MG63 (cell line): ENCODE data around the gene ATN1. TPM values are rescaled to one million over a fixed set of nuclear protein-coding genes. Genes with fewer than 3 reads are reported as not detected.

Source experiments
- DNase-seq: peaks from one replicate; pipeline ENCODE4 v3.0.0-alpha.2; 2020
- H3K27me3 ChIP-seq: fragments of 250-450 bp; sonication (Bioruptor Pico); 2 replicates; pipeline ENCODE4 v1.5.1; 2020; ENCODE audit warnings: mild to moderate bottlenecking, moderate library complexity
- H3K36me3 ChIP-seq: fragments of 250-450 bp; sonication (Bioruptor Pico); 2 replicates; pipeline ENCODE4 v1.5.1; 2020; ENCODE audit warnings: mild to moderate bottlenecking, moderate library complexity
- H3K4me3 ChIP-seq: fragments of 250-450 bp; sonication (Bioruptor Pico); 2 replicates; pipeline ENCODE4 v1.5.1; 2020; ENCODE audit warnings: mild to moderate bottlenecking, moderate library complexity
- H3K9me3 ChIP-seq: fragments of 250-450 bp; sonication (Bioruptor Pico); 2 replicates; pipeline ENCODE4 v1.5.1; 2020; ENCODE audit warnings: mild to moderate bottlenecking, moderate library complexity
- total RNA-seq: library from RNA; depleted of rRNA; stranded (reverse); fragments of >200 nt; shearing (Covaris generic); gene quantifications from 2 replicates; pipeline ENCODE4 v1.2.3, GENCODE V29; 2014; ENCODE audit warnings: low replicate concordance

ATN1 gene
- total RNA-seq, 1 experiment from 2014 or later = 2.8 TPM

DNA sequence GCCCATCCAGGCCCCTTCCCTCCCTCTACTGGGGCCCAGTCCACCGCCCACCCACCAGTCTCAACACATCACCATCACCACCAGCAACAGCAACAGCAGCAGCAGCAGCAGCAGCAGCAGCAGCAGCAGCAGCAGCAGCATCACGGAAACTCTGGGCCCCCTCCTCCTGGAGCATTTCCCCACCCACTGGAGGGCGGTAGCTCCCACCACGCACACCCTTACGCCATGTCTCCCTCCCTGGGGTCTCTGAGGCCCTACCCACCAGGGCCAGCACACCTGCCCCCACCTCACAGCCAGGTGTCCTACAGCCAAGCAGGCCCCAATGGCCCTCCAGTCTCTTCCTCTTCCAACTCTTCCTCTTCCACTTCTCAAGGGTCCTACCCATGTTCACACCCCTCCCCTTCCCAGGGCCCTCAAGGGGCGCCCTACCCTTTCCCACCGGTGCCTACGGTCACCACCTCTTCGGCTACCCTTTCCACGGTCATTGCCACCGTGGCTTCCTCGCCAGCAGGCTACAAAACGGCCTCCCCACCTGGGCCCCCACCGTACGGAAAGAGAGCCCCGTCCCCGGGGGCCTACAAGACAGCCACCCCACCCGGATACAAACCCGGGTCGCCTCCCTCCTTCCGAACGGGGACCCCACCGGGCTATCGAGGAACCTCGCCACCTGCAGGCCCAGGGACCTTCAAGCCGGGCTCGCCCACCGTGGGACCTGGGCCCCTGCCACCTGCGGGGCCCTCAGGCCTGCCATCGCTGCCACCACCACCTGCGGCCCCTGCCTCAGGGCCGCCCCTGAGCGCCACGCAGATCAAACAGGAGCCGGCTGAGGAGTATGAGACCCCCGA lies 9.1 kb downstream of the ATN1 start:
- H3K9me3 ChIP-seq = no peaks in the 10 kb centered on the region
- DNase-seq = no peak
- peaks cover 86% of the 10 kb centered on the region for H3K36me3 ChIP-seq
- no peaks in the 10 kb centered on the region for H3K27me3 ChIP-seq
- peak overlapping the region; percentile 52 for H3K4me3 ChIP-seq

DNA sequence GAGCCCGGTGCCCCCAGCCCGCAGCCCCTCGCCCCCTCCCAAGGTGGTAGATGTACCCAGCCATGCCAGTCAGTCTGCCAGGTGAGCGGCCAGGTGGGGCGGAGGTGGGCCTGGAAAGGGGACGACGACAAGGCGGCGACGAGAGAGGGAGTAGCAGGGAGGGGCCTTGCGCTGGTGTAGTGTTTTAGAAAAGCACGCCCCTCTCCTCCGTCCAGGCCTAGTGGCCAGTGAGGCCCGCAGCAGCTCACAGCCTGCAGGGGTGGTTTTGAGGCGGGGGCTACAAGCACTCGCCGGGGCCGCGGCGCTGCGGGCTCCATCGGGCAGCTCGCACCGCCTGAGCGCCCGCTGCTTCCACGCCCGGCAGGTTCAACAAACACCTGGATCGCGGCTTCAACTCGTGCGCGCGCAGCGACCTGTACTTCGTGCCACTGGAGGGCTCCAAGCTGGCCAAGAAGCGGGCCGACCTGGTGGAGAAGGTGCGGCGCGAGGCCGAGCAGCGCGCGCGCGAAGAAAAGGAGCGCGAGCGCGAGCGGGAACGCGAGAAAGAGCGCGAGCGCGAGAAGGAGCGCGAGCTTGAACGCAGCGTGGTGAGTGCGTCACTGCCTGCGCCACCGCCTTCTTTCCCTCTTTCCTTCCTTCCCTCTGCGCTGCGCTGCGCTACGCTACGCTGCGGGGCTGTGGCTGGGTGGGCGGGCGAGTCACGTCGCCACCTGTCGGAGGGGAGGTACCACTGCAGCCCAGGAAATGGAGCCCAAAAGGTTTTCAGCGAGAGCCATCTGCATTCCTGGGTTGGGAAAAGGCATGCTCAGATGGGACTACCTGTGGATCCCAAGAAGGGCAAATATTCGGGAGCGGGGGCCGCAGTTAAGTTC lies 10.0 kb downstream of the ATN1 start:
- H3K4me3 ChIP-seq = peak overlapping the region; percentile 52
- H3K9me3 ChIP-seq = no peaks in the 10 kb centered on the region
- peak; percentile 89 for DNase-seq
- peaks cover 84% of the 10 kb centered on the region for H3K36me3 ChIP-seq
- no peaks in the 10 kb centered on the region for H3K27me3 ChIP-seq

DNA sequence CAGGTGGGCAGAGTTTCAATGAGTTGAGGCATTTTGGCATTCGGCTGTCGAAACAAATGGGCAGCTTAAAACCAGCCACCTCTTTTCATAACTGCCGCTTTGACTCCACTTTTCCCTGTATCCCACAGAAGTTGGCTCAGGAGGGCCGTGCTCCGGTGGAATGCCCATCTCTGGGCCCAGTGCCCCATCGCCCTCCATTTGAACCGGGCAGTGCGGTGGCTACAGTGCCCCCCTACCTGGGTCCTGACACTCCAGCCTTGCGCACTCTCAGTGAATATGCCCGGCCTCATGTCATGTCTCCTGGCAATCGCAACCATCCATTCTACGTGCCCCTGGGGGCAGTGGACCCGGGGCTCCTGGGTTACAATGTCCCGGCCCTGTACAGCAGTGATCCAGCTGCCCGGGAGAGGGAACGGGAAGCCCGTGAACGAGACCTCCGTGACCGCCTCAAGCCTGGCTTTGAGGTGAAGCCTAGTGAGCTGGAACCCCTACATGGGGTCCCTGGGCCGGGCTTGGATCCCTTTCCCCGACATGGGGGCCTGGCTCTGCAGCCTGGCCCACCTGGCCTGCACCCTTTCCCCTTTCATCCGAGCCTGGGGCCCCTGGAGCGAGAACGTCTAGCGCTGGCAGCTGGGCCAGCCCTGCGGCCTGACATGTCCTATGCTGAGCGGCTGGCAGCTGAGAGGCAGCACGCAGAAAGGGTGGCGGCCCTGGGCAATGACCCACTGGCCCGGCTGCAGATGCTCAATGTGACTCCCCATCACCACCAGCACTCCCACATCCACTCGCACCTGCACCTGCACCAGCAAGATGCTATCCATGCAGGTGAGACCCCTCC lies 10.8 kb downstream of the ATN1 start:
- Histone ChIP-seq H3K27me3 (no peaks in the 10 kb centered on the region), H3K9me3 (no peaks in the 10 kb centered on the region), H3K36me3 (peaks cover 76% of the 10 kb centered on the region), H3K4me3 (peak overlapping the region; percentile 52)
- no peak for DNase-seq

DNA sequence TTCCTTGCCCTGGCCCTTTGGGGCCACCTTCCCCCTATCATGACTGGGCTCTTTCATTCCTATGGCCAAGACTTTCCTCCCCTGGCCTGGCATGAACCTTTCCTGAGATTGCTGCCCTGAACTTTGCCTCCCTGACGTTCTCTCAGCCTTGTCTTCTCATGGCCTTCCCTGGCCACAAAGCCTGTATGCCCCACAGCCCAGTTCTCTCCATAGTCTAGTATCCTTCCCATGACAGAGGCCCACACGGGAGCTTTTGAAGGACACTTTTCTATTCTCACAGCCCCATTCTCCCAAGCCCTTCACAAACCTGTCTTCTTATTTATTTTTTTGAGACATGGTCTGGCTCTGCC lies 11.4 kb downstream of the ATN1 start:
- no peak overlapping the region for H3K4me3 ChIP-seq
- no peaks in the 10 kb centered on the region for H3K9me3 ChIP-seq
- H3K27me3 ChIP-seq = no peaks in the 10 kb centered on the region
- DNase-seq = no peak
- H3K36me3 ChIP-seq = peaks cover 70% of the 10 kb centered on the region

DNA sequence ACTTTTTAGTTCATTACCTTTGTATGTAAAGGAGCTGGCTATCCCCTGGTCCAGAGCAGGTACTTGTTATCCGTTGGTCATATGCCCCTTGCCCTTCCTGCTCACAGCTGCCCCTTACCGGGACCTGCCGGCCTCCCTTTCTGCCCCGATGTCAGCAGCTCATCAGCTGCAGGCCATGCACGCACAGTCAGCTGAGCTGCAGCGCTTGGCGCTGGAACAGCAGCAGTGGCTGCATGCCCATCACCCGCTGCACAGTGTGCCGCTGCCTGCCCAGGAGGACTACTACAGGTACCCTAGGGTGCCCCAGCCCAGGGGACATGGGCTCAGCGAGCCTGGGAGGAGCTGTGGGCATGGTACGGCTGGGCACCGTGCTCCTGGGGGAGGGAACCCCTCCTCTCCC lies 13.5 kb downstream of the ATN1 start:
- Histone ChIP-seq H3K27me3 (no peaks in the 10 kb centered on the region), H3K4me3 (no peak overlapping the region), H3K9me3 (no peaks in the 10 kb centered on the region), H3K36me3 (peaks cover 54% of the 10 kb centered on the region)
- DNase-seq = no peak

DNA sequence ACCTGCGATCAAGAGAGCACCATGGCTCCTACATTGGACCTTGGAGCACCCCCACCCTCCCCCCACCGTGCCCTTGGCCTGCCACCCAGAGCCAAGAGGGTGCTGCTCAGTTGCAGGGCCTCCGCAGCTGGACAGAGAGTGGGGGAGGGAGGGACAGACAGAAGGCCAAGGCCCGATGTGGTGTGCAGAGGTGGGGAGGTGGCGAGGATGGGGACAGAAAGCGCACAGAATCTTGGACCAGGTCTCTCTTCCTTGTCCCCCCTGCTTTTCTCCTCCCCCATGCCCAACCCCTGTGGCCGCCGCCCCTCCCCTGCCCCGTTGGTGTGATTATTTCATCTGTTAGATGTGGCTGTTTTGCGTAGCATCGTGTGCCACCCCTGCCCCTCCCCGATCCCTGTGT lies 14.0 kb downstream of the ATN1 start:
- DNase-seq = no peak
- Histone ChIP-seq H3K27me3 (no peaks in the 10 kb centered on the region), H3K36me3 (peaks cover 49% of the 10 kb centered on the region), H3K9me3 (no peaks in the 10 kb centered on the region), H3K4me3 (no peak overlapping the region)

DNA sequence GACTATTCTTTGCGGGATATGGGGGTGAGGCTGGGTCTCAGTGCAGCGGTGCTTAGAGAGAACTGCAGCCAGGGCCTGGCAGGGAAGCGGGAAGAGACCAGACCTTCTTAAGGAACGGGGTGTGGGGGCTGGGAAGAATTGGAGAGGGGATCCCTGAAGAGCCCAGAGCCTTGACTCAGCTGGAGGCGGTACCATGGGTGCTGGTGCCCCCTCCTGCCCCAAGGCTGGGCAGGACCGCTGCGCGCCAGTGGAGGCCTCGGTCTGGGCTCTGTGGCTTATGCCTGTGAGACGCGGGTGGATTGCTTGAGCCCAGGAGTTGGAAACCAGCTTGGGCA lies 14.5 kb downstream of the ATN1 start:
- H3K4me3 ChIP-seq = no peak overlapping the region
- H3K9me3 ChIP-seq = no peaks in the 10 kb centered on the region
- H3K27me3 ChIP-seq = no peaks in the 10 kb centered on the region
- peaks cover 45% of the 10 kb centered on the region for H3K36me3 ChIP-seq
- peak; percentile 36 for DNase-seq

DNA sequence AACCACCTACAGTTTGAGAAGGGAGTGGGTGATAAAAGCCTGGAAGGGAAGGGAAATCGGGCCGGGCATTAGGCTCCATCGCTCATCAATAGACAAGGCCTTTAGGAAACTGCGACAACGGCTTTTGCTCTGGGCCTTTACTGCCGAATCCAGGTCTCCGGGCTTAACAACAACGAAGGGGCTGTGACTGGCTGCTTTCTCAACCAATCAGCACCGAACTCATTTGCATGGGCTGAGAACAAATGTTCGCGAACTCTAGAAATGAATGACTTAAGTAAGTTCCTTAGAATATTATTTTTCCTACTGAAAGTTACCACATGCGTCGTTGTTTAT lies 15.6 kb downstream of the ATN1 start:
- H3K4me3 ChIP-seq = peak overlapping the region; percentile 65
- peak; percentile 85 for DNase-seq
- H3K9me3 ChIP-seq = no peaks in the 10 kb centered on the region
- H3K36me3 ChIP-seq = peaks cover 40% of the 10 kb centered on the region
- H3K27me3 ChIP-seq = no peaks in the 10 kb centered on the region

DNA sequence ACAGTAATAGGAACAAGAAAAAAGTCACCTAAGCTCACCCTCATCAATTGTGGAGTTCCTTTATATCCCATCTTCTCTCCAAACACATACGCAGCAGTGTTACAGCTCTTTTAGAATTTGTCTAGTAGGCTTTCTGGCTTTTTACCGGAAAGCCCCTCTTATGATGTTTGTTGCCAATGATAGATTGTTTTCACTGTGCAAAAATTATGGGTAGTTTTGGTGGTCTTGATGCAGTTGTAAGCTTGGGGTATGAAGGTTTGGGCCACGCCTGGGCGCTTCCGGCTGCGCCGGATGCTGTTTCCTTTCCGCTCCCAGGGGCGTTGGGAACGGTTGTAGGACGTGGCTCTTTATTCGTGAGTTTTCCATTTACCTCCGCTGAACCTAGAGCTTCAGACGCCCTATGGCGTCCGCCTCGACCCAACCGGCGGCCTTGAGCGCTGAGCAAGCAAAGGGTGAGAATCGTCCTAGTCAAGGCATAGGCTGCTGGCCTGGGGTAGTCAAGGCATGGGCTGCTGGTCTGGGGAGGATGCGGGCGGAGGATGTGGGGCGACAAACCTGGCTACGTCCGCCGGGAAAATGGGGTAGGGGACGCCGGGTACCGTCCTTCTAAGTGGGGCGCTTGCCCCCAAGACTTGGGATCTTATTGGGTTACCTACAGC lies 16.1 kb downstream of the ATN1 start, which contains the start of the genes C12orf57 and RNU7-1:
TSS of gene C12orf57 (plus strand) at position 301 of the 659 bp plus-strand sequence. CDS start at position 401, 100 bp downstream.
TSS of gene RNU7-1 (plus strand) at position 95 of the 659 bp plus-strand sequence.
- Histone ChIP-seq H3K36me3 (peaks cover 35% of the 10 kb centered on the region), H3K27me3 (no peaks in the 10 kb centered on the region), H3K9me3 (no peaks in the 10 kb centered on the region), H3K4me3 (peak within 1 kb of the TSS; percentile 65)
- peak; percentile 84 for DNase-seq

DNA sequence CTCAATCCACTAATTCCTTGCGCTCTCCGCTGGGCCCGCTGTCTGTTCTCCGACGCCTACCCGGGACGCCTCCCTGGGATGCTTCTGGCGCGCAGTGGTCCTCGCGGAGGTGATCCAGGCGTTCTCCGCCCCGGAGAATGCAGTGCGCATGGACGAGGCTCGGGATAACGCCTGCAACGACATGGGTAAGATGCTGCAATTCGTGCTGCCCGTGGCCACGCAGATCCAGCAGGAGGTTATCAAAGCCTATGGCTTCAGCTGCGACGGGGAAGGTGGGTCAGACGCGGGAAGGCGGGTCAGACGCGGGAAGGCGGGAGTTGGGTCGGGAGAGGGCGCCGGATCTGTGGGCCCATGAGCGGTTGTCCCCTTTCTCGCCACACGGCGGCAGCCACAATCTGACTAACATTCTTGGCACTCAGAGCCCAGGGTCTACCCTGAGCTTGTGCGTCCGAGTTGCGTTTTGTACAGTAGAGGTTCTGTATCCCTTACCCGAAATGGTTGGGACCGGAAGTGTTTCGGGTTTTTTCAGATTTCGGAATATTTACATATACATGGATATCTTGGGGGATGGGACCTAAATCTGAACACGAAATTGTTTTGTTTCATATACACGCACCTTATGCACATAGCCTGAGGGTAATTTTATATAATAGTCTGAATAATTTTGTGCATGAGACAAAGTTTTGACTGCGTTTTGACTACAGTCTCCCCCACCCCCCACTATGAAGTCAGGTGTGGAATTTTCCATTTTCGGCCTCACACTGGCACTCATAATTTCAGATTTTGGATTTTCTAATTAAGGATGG lies 16.8 kb downstream of the ATN1 start:
- peaks cover 27% of the 10 kb centered on the region for H3K36me3 ChIP-seq
- peak; percentile 88 for DNase-seq

DNA sequence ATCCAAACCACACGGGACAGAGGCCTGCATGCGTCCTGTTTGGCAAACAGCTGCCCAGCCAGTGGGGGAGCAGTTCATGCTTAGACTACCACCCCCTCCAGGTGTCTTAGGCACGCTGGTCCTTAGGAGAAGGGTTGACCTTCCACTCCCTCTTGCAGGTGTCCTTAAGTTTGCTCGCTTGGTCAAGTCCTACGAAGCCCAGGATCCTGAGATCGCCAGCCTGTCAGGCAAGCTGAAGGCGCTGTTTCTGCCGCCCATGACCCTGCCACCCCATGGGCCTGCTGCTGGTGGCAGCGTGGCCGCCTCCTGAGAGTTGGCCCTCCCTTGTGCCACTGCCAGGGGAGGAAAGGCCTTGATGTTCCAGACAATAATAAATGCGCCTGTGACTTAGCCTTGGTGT lies 17.9 kb downstream of the ATN1 start:
- DNase-seq = no peak
- H3K9me3 ChIP-seq = no peaks in the 10 kb centered on the region
- peaks cover 17% of the 10 kb centered on the region for H3K36me3 ChIP-seq
- no peak overlapping the region for H3K4me3 ChIP-seq
- H3K27me3 ChIP-seq = no peaks in the 10 kb centered on the region

More for the DNA sequence above, 16.8 kb downstream of the ATN1 start:
- no peaks in the 10 kb centered on the region for H3K9me3 ChIP-seq
- H3K27me3 ChIP-seq = no peaks in the 10 kb centered on the region
- peak overlapping the region; percentile 65 for H3K4me3 ChIP-seq

DNA sequence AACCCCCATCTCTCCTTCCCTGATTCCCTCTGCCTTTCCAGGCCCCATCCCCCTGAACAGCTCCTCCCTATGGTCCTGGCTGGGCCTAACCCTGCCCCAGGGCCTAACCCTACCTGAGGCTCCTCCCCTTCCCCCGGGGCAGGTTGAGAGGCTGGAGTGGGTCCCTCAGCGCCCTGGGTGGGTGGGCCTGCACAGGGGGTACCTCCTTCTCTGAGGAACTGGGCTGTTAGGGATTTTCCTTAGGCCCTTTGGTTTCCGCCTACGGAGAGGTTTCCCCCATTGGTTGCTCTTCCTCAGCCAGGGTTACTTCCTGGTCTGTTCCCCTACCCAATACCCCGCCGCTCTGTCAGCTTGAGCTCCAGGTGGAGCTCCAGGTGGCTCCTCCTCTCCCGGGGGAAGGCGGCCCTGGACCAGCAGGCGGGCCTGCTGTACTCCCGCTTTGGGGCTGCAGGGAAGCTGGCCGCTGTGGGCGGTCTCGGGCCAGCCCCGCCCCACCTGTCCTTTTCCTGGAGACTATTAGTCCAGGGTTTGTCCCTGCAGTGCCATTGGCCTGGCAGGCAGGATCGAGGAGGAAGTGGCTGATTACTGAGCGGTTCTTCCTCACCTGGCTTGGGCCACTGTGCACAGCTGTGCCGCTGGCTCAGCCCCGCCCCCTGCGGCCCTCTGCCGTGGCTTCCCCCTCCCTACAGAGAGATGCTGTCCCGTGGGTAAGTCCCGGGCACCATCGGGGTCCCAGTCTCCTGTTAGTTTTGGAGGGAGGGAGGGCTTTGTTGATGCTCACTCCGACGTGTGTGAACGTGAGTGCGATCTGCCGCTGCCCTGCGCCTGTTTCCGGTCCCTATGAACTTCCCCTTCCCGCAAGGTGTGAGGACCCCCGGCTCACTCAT lies 18.5 kb downstream of the ATN1 start:
- H3K36me3 ChIP-seq = peaks cover 10% of the 10 kb centered on the region
- H3K9me3 ChIP-seq = no peaks in the 10 kb centered on the region
- H3K27me3 ChIP-seq = no peaks in the 10 kb centered on the region
- H3K4me3 ChIP-seq = no peak overlapping the region
- no peak for DNase-seq

DNA sequence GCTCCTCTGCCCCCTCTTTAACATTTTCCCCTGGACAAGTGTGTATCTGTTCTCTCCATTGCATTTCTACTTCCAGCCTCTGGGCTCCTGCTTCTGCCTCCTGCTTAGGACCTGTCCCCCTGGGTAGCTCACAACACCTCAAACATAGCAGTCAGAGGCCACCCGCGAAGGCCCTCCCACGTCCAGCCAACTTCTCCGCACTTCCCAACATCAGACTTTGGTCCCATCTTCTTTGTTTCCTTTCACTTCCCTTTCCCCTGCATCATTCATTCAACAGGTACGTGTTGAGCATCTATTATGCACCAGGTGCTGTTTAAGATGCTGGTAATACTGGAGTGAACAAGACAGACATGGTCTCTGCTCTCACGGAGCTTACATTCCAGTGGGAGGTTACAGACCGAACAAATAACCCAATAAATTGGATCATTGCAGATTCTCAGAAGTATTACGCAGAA lies 19.2 kb downstream of the ATN1 start:
- no peaks in the 10 kb centered on the region for H3K27me3 ChIP-seq
- no peak overlapping the region for H3K4me3 ChIP-seq
- H3K36me3 ChIP-seq = peaks cover 5% of the 10 kb centered on the region; the same call in 1 of the 2 replicates
- no peaks in the 10 kb centered on the region for H3K9me3 ChIP-seq
- DNase-seq = no peak

DNA sequence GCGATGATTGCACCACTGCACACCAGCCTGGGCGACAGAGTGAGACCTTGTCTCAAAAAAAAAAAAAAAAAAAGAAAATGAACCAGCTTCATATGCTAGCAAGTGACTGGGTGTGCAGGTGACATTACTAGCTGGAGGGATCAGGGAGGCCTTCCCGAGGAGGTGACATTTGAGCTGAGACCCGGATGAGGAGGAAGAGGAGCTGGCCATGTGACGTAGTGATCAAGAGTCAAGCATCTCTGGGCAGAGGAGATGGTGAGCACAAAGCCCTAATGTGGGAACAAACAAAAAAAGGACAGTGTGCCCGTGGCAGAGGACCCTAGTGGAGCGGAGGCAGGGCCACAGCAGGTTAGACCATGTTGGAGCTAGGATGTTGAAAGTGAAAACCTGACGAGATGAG lies 19.9 kb downstream of the ATN1 start:
- Histone ChIP-seq H3K36me3 (peaks cover under 1% of the 10 kb centered on the region; the same call in 1 of the 2 replicates), H3K4me3 (no peak overlapping the region), H3K9me3 (no peaks in the 10 kb centered on the region), H3K27me3 (no peaks in the 10 kb centered on the region)
- no peak for DNase-seq
